Mesenteric fat pad (tissue), 1 donor: ENCODE measurements around the gene HAGH. TPM values are rescaled to one million over a fixed set of nuclear protein-coding genes. Genes with fewer than 3 reads are reported as not detected.

Experiments
- DNase-seq: peaks from one replicate; pipeline ENCODE4 v3.0.0-alpha.2; 2020; ENCODE audit warnings: low spot score
- long read RNA-seq: library from polyadenylated mRNA; unstranded; transcript quantifications from one replicate; pipeline ENCODE4 v2.0.0, GENCODE V29; 2020
- total RNA-seq: library from RNA; stranded (reverse); fragmentation: NEBNext Ultra II Directional; extraction: Animal tissue kit (Norgen Biotek cat#: 25700); gene quantifications from one replicate; pipeline ENCODE4 v1.2.1, GENCODE V29; 2021
- donor health status: DM: yes; HTN: yes; CAD: no.

HAGH gene
- total RNA-seq, result 58.4 TPM
- long read RNA-seq, transcript HAGH-202 (9 exons, 2,984 nt), result major isoform, 41 of 61 reads
- long read RNA-seq, partial matches to known transcripts, result 9 of 61 reads
- long read RNA-seq, other reads (novel, unspliced or antisense), result 9 of 61 reads

GRCh38 chr16:1826691-1827573 lies at the start of gene HAGH, which contains the start of gene FAHD1:
Gene HAGH, minus strand, starts transcription at chr16:1826825. Its CDS starts 38 bp downstream, at chr16:1826787.
Gene FAHD1, plus strand, starts transcription at chr16:1827206. Its CDS starts 33 bp downstream, at chr16:1827239.
- peak; percentile 98 for DNase-seq

DNA sequence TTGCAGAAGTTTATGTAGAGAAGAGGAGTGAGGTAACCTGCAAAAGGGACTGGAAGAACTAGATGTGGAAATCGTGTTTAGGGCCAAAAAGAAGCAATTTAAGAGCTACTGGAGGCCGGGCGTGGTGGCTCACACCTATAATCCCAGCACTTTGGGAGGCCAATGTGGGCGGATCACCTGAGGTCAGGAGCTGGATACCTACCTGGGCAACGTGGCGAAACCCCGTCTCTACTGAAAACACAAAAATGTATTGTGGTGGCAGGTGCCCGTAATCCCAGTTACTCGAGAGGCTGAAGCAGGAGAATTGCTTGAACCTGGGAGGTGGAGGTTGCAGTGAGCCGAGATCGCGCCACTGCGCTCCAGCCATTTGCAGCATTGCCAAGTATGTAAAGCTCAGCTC lies 49.4 kb upstream of the HAGH start:
- peak; percentile 57 for DNase-seq

- peak; percentile 24 for DNase-seq
These were observed 48.2 kb upstream of the HAGH start for GRCh38 chr16:1874854-1875253.

DNA sequence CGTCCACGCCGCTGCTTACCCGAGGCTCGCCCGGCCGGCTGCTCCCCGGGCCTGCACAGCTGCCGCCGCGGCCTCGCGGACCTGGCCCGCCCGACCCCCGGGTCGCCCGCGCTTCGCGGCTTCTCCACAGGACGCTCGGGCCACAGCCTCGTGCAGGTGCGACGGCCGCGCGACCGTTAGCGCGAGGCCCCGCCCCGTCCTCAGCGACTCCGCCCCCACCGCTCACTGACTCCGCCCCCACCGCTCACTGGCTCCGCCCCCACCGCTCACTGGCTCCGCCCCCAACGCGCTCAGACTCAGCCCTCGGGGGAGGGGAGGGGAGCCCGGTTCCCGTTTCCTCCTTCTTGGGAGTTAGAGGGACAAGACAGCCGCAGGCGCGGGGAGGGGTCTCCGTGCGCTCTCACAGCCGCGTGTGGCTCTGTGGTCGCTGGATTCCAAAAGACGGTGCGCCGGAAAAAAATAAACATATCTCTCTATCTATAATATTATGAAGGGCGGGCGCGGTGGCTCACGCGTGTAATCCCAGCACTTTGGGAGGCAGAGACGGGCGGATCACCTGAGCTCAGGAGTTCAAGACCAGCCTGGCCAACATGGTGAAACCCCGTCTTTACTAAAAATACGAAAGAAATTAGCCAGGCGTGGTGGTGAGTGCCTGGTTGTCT lies 45.5 kb upstream of the HAGH start, which contains the start of gene MEIOB:
Gene MEIOB, minus strand, starts transcription at position 191 of the 662 bp plus-strand sequence. CDS start 3,989 bp downstream, outside the sequence.
- DNase-seq, result peak; percentile 84

- no peak for DNase-seq
These were observed 43.9 kb upstream of the HAGH start for GRCh38 chr16:1870365-1871082.

- DNase-seq, result no peak
These were observed 39.5 kb upstream of the HAGH start for GRCh38 chr16:1865902-1866690.

GRCh38 chr16:1863681-1864460 lies 37.2 kb upstream of the HAGH start:
- DNase-seq, result no peak

GRCh38 chr16:1862394-1862793 lies 35.8 kb upstream of the HAGH start:
- DNase-seq, result peak; percentile 24

DNA sequence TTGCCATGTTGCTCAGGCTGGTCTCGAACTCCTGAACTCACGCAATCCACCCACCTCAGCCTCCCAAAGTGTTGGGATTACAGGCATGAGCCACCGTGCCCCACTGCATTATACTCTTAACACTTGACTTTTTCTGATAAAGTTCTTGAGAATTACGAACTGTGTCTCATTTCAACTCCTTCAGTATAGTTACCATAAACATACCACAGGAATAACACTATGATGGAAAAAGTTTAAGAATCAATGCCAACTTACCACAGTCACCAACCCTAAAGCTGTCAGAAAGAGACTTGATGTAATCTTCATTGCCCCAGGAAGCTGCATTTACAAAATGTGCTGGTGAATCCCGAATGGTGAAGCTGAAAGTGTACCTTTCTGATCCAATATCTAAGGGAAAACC lies 35.1 kb upstream of the HAGH start:
- no peak for DNase-seq

DNA sequence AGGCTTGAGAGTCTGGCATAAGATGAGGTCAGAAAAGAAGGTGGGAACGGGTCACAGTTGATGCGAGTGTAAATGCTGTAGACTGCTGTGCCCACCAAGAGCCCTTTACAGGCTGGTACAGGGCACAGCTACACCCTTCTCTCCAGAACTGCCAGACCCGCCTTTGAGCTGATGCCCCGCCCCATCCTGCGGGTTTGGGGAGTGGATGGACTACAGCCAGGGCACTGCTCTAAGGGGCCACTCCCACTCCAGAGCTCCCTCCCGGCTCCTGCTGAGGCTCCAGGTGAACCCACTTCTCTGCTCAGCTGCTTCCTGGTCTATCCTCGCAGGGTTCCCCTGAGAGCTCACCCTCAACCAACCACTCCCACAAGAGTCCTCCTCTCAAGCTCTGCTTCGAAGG lies 33.0 kb upstream of the HAGH start:
- no peak for DNase-seq

DNA sequence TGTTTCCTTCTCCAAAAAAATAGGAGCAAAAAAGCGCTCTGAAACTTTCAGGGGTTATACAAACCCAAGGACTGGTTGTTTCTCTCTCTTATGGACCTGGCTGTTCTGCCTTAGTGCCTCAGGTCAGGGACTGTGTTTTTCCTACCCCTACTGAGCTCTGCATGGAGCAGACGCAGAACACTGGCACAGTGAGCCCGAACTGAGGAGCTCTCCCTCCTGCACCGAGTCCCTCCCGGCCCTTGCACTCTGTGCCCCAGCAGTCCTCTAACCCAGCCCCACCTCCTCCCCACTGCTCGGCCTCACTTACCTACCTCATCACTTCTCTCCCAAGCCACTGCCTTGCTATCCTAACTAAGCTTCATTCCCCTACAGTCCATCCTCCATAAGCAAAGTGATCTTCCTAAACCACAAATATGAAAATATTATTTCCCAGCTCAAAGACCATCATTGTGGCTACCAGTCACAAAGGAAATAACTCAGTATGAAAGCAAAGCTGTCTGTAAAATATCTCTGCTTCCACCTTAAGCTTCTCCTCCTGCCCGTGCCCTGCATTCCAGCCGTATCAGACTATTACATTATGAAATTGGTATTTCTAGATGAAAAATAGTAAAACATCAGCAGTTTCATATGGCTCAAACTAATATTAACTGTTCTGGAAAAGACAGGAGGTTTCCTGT lies 31.7 kb upstream of the HAGH start:
- no peak for DNase-seq

DNA sequence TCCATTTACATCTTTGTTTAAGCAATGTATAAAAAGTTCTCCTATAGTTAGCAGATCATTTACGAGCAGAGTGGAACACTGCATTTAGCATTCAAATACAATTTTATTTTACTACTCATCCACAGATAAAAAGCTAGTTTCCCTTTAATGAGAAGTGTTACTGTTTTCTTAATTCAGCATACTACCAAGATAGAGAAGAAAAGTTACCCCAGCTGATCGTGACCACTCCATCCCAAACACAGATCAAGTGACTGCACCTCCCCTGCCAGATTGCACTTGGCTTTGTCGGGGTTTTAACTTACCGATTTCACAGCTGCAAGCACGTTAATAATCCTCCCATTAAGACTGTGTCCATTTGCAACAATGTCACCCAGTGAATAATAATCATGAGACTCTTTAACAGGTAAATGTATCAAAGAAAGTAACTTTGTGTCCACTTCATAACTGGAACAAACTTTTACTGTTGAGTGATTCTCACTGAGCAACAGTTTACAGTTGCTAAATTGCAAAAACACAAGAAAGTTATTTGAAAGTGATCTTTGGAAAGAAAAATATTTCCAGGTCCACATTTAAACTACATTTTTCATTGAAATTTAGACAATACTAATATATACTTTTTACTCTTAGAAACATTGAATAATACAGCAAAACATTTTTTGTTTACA lies 30.9 kb upstream of the HAGH start:
- DNase-seq, result no peak

- DNase-seq, result no peak
These were observed 25.2 kb upstream of the HAGH start for GRCh38 chr16:1851793-1852192.

DNA sequence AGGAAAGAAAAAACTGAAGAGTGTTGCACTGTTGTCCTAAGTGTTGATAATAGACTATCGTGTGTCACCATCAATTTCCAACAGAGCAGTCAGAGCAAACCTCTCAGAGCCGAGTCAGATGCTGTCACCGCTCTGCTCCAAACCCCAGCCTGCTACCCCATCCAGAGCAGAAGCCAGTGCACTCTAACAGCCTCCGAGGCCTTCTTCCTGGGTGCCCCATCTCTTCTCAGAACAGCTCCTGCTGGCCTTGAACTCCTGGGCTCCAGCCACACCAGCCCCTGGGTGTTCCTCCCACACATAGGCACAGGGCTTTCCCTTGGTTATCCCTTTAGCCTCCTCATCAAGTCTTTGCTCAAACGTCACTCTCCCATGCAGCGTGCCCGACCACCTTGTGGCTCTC lies 24.4 kb upstream of the HAGH start:
- DNase-seq, result no peak

- DNase-seq, result no peak
These were observed 19.8 kb upstream of the HAGH start for GRCh38 chr16:1846416-1846815.

GRCh38 chr16:1845985-1846384 lies 19.4 kb upstream of the HAGH start:
- DNase-seq, result no peak

DNA sequence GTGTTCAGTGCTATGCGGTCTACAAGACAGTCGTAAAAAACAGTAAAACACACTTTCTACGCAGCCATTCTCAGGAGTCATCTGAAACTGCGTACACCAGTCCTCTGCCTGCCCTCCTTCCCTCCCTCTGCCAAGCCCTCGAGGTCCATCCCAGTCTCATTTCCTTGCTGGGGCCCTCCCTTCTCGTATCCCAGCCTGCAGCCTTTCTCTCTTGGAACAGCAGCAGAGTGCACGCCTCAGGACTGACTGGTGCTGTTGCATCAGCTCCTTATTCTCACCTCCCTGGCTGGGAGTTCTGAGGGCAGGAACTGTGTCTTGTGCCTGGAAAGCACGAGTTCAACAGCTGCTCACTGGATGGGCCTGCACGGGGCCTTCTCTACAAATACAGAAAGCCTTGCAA lies 12.9 kb upstream of the HAGH start:
- DNase-seq, result peak; percentile 47

DNA sequence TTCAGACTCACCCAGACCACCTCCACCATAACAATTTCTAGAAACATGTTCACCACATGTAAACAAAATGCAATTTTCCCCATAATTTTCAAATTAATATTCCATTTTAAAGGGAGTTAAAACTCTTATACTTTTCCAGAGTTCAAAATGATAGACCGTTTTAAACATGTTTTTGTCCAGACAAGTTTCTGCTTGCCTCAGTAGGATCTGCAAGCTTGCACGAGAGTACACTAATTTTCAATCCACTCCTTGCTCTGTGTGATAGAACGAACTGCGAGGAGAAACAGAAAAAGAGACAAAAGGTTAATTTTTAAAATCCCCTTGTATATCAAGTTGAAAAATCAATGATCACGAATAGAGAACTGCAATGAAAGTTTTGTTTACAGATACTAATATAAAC lies 7.5 kb upstream of the HAGH start:
- DNase-seq, result no peak
